Mucosa of descending colon (tissue), 3 donors: Measurements from ENCODE around the gene PHOSPHO1. TPM values are rescaled to one million over a fixed set of nuclear protein-coding genes. Genes with fewer than 3 reads are reported as not detected.
"Not testable (repeated sequence)": the region's sequence is repeated elsewhere in the genome, so short reads cannot be mapped to it uniquely, and the experiment has no call there.

Experiments
- ATAC-seq: fragments of 200-7000 bp; cut with Tn5 transposase; one replicate; pipeline ENCODE4 v1.9.1; 2020; ENCODE audit warnings: mild to moderate bottlenecking, moderate library complexity
- DNase-seq, 3 donors: peaks; one replicate each; pipeline ENCODE4 v3.0.0-alpha.2; 2020
- H3K36me3 ChIP-seq: fragments of 200-600 bp; one replicate; pipeline ENCODE4 v1.8.0; 2021; ENCODE audit warnings: low read depth, mild to moderate bottlenecking
- H3K4me1 ChIP-seq: fragments of 200-600 bp; one replicate; pipeline ENCODE4 v1.8.0; 2021; ENCODE audit warnings: low read depth, mild to moderate bottlenecking
- H3K4me3 ChIP-seq: fragments of 200-600 bp; one replicate; pipeline ENCODE4 v1.8.0; 2021; ENCODE audit warnings: mild to moderate bottlenecking
- H3K9me3 ChIP-seq: fragments of 200-600 bp; one replicate; pipeline ENCODE4 v1.8.0; 2021; ENCODE audit warnings: mild to moderate bottlenecking
- intact Hi-C, 2 donors: fragments of 100-400 bp; cut with DNase I in 1 of 2; cut with micrococcal nuclease in 1 of 2; formaldehyde crosslinking; loops; one replicate each; pipeline versions ENCODE4 v1.11.0 to v1.11.1; 2022; cut with DNase I, micrococcal nuclease
- total RNA-seq, 3 donors: library from RNA; stranded (reverse); fragmentation: NEBNext Ultra II Directional in 2 of 3; extraction: Animal tissue kit (Norgen Biotek cat#: 25700) in 2 of 3; gene quantifications; one replicate each; pipeline versions ENCODE4 v1.2.1 to v1.2.4, GENCODE V29; 2021 to 2023
- TF ChIP-seq, protein P1 (sequence below): fragments of 200-600 bp; IDR thresholded peaks from one replicate; pipeline ENCODE4 v1.8.0; 2022; ENCODE audit warnings: antibody characterized with exemption, mild to moderate bottlenecking
- donor health status: DM: no; HTN: no; CAD: no; lungs with moderate emphysema.
- donor health status: DM: no; HTN: no; CAD: no.
- donor health status: DM: no; HTN: yes; CAD: no.

PHOSPHO1 gene
- total RNA-seq, 3 donors from 2014 or later = 0.25 TPM; not detected in 2

- H3K4me3 ChIP-seq = no peak overlapping the region
- DNase-seq = no peak
- intact Hi-C loops = no loop called here
- no peaks in the 10 kb centered on the region for H3K9me3 ChIP-seq
- TF ChIP-seq, protein P1, sequence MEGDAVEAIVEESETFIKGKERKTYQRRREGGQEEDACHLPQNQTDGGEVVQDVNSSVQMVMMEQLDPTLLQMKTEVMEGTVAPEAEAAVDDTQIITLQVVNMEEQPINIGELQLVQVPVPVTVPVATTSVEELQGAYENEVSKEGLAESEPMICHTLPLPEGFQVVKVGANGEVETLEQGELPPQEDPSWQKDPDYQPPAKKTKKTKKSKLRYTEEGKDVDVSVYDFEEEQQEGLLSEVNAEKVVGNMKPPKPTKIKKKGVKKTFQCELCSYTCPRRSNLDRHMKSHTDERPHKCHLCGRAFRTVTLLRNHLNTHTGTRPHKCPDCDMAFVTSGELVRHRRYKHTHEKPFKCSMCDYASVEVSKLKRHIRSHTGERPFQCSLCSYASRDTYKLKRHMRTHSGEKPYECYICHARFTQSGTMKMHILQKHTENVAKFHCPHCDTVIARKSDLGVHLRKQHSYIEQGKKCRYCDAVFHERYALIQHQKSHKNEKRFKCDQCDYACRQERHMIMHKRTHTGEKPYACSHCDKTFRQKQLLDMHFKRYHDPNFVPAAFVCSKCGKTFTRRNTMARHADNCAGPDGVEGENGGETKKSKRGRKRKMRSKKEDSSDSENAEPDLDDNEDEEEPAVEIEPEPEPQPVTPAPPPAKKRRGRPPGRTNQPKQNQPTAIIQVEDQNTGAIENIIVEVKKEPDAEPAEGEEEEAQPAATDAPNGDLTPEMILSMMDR = no peak
- no peaks in the 10 kb centered on the region for H3K36me3 ChIP-seq
- H3K4me1 ChIP-seq = no peaks in the 10 kb centered on the region
- ATAC-seq = no peak
These were observed 38.8 kb upstream of the PHOSPHO1 start for GRCh38 chr17:49269356-49269755.

GRCh38 chr17:49267912-49268311, 37.3 kb upstream of the PHOSPHO1 start:
- no peaks in the 10 kb centered on the region for H3K9me3 ChIP-seq
- intact Hi-C loops = no loop called here
- no peaks in the 10 kb centered on the region for H3K4me1 ChIP-seq
- no peak overlapping the region for H3K4me3 ChIP-seq
- TF ChIP-seq, protein P1 = no peak
- ATAC-seq (no peak), DNase-seq (no peak)
- H3K36me3 ChIP-seq = no peaks in the 10 kb centered on the region

- ATAC-seq (no peak), DNase-seq (no peak)
- Histone ChIP-seq H3K9me3 (no peaks in the 10 kb centered on the region), H3K4me1 (no peaks in the 10 kb centered on the region), H3K4me3 (no peak overlapping the region), H3K36me3 (no peaks in the 10 kb centered on the region)
- TF ChIP-seq, protein P1 = no peak
- intact Hi-C loops = no loop called here
These were observed 35.6 kb upstream of the PHOSPHO1 start for GRCh38 chr17:49266233-49266632.

DNA sequence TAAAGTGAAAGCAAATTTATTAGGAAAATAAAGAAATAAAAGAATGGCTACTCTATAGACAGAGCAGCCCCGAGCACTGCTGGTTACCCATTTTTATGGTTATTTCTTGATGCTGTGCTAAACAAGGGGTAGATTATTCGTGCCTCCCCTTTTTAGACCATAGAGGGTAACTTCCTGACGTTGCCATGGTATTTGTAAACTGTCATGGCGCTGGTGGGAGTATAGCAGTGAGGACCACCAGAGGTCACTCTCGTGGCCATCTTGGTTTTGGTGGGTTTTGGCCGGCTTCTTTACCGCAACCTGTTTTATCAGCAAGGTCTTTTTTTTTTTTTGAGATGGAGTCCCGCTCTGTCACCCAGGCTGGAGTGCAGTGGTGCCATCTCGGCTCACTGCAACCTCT, 31.0 kb upstream of the PHOSPHO1 start:
- H3K9me3 ChIP-seq, DNase-seq, H3K4me3 ChIP-seq, ATAC-seq, H3K4me1 ChIP-seq, intact Hi-C loops, H3K36me3 ChIP-seq: not testable (repeated sequence)

GRCh38 chr17:49260817-49261291, 30.3 kb upstream of the PHOSPHO1 start:
- H3K36me3 ChIP-seq = no peaks in the 10 kb centered on the region
- H3K4me3 ChIP-seq = no peak overlapping the region
- no peaks in the 10 kb centered on the region for H3K9me3 ChIP-seq
- TF ChIP-seq, protein P1 = no peak
- peak in 2 of 3 donors; percentile 30 to 46 for DNase-seq
- intact Hi-C loops = no loop called here
- H3K4me1 ChIP-seq = peaks cover 3% of the 10 kb centered on the region
- no peak for ATAC-seq

DNA sequence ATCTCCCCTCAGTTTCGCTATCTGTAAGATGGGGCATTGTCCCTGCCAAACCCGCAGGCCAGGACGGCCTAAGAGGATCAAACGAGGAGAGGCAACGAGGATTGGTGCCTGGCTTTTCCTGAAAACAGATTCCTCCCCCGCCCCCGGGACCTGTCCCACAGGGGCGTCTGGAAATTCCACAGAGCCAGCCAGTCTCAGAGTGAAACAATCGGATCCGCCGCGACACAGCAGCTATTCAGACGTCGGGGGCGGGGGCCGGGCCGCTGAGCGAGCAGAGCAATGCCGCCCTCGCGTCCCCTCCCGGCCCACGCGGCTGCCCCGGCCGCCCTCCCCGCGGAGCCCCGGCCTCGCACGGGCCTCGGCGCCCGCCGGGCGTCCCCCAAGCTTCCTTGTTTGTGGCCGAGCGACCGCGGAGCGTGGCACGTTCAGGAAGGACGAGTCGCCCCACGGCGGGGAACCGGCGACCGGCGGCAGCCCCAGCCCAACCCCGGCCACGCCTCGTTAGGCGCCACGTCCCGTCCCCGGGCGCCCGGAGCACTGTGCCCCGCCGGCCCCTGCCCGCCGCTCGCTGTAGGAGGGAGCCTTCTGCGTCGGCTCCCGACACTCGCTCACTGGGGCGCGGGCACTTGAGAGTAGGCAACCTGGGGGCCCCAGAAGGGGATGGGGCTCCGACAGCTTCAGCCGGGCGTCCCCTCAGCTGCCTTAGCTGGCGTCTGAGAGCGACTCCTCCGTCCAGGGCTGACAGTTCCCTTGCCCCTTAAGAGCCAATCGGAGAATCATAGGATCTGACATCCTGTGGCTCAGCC, 29.6 kb upstream of the PHOSPHO1 start:
- DNase-seq (peak; percentile 38 to 72 (median 66)), ATAC-seq (peak; percentile 88)
- TF ChIP-seq, protein P1 = no peak
- peak overlapping the region; percentile 28 for H3K4me3 ChIP-seq
- intact Hi-C loops = no loop called here
- H3K9me3 ChIP-seq = no peaks in the 10 kb centered on the region
- no peaks in the 10 kb centered on the region for H3K36me3 ChIP-seq
- peaks cover 3% of the 10 kb centered on the region for H3K4me1 ChIP-seq
